ENCODE data around the gene RBM22.

GRCh38 chr5:150648294-150649107 is 52.4 kb downstream of the RBM22 start:
- TF ChIP-seq, protein P1, sequence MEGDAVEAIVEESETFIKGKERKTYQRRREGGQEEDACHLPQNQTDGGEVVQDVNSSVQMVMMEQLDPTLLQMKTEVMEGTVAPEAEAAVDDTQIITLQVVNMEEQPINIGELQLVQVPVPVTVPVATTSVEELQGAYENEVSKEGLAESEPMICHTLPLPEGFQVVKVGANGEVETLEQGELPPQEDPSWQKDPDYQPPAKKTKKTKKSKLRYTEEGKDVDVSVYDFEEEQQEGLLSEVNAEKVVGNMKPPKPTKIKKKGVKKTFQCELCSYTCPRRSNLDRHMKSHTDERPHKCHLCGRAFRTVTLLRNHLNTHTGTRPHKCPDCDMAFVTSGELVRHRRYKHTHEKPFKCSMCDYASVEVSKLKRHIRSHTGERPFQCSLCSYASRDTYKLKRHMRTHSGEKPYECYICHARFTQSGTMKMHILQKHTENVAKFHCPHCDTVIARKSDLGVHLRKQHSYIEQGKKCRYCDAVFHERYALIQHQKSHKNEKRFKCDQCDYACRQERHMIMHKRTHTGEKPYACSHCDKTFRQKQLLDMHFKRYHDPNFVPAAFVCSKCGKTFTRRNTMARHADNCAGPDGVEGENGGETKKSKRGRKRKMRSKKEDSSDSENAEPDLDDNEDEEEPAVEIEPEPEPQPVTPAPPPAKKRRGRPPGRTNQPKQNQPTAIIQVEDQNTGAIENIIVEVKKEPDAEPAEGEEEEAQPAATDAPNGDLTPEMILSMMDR (IDR thresholded peaks at IDR 0.05) = no peak
- TF ChIP-seq EP300 (IDR thresholded peaks at IDR 0.05) (no peak), POLR2A (IDR thresholded peaks at IDR 0.05) (no peak)

All from tibial nerve (tissue), 4 donors.